ENCODE results near the gene AGPAT3. TPM values are rescaled to one million over a fixed set of nuclear protein-coding genes. Genes with fewer than 3 reads are reported as not detected.

Gene AGPAT3
- polyA plus RNA-seq, 2 of the 4 experiments (the other 2 are of a cell fraction), result 18.2 to 20.3 TPM

- TF ChIP-seq EHF (CRISPR knock-in tag; IDR thresholded peaks at IDR 0.05) (no peak), TP53 (CRISPR knock-in tag; IDR thresholded peaks at IDR 0.05) (no peak), JUNB (IDR thresholded peaks at IDR 0.05) (no peak), SMC3 (IDR thresholded peaks at IDR 0.05) (no peak), POLR2A (IDR thresholded peaks at IDR 0.05; ENCODE audit: low read length) (no peak), CHD4 (IDR thresholded peaks at IDR 0.05; ENCODE audit: borderline replicate concordance) (no peak), RNF2 (IDR thresholded peaks at IDR 0.05; ENCODE audit: borderline replicate concordance, low read depth) (no peak), FOSB (CRISPR knock-in tag; IDR thresholded peaks at IDR 0.05) (no peak), CTCF (IDR thresholded peaks at IDR 0.05) (no peak), HOXB5 (CRISPR knock-in tag; IDR thresholded peaks at IDR 0.05) (no peak), NR3C1 (IDR thresholded peaks at IDR 0.05) (no peak), ZSCAN20 (CRISPR knock-in tag; IDR thresholded peaks at IDR 0.05) (no peak), POLR2AphosphoS2 (conservative IDR thresholded peaks at IDR 0.05; ENCODE audit: low read length) (no peak), CEBPB (IDR thresholded peaks at IDR 0.05) (no peak), RAD21 (conservative IDR thresholded peaks at IDR 0.05 in 1 of 2, IDR thresholded peaks at IDR 0.05 in 1 of 2) (no peak), HOXA7 (CRISPR knock-in tag; IDR thresholded peaks at IDR 0.05) (no peak)
- TF ChIP-seq, protein P1, sequence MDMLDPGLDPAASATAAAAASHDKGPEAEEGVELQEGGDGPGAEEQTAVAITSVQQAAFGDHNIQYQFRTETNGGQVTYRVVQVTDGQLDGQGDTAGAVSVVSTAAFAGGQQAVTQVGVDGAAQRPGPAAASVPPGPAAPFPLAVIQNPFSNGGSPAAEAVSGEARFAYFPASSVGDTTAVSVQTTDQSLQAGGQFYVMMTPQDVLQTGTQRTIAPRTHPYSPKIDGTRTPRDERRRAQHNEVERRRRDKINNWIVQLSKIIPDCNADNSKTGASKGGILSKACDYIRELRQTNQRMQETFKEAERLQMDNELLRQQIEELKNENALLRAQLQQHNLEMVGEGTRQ (IDR thresholded peaks at IDR 0.05), result no peak
- TF ChIP-seq, protein P2, sequence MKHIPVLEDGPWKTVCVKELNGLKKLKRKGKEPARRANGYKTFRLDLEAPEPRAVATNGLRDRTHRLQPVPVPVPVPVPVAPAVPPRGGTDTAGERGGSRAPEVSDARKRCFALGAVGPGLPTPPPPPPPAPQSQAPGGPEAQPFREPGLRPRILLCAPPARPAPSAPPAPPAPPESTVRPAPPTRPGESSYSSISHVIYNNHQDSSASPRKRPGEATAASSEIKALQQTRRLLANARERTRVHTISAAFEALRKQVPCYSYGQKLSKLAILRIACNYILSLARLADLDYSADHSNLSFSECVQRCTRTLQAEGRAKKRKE (CRISPR knock-in tag; IDR thresholded peaks at IDR 0.05; ENCODE audit: low read depth), result no peak
- TF ChIP-seq, protein P3, sequence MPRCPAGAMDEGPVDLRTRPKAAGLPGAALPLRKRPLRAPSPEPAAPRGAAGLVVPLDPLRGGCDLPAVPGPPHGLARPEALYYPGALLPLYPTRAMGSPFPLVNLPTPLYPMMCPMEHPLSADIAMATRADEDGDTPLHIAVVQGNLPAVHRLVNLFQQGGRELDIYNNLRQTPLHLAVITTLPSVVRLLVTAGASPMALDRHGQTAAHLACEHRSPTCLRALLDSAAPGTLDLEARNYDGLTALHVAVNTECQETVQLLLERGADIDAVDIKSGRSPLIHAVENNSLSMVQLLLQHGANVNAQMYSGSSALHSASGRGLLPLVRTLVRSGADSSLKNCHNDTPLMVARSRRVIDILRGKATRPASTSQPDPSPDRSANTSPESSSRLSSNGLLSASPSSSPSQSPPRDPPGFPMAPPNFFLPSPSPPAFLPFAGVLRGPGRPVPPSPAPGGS (IDR thresholded peaks at IDR 0.05), result no peak
- Histone ChIP-seq H3K27ac (no peak overlapping the region), H3K4me3 (no peak overlapping the region), H3K4me1 (peaks cover 9% of the 10 kb centered on the region; the same call in 1 of the 3 replicates), H3K4me2 (no peak overlapping the region), H3K9me3 (no peaks in the 10 kb centered on the region)
- CTCF ChIA-PET, result interaction anchor here (1.3 kb wide), 1 partner anchor 9 kb away, joined by 3 read pairs; no protein-coding TSS in a partner anchor
- WGBS (ENCODE audit: missing lambda C conversion rate), result 100% methylated on average over 6 of the region's 6 CpGs
- DNase-seq (ENCODE audit: low read depth in 1 of 2, low spot score in 1 of 2) (no peak), FAIRE-seq (no peak), ATAC-seq (no peak)
- POLR2A ChIA-PET, result no interaction called here
These were observed 164.6 kb downstream of the AGPAT3 start for GRCh38 chr21:44029460-44030087.

- ATAC-seq, result no peak
- FAIRE-seq, result no peak
- no peak overlapping the region for H3K4me2 ChIP-seq
- 99% methylated on average over 4 of the region's 4 CpGs for WGBS (ENCODE audit: missing lambda C conversion rate)
- TF ChIP-seq BHLHE40 (IDR thresholded peaks at IDR 0.05; ENCODE audit: low read depth, low read length) (no peak), CEBPB (IDR thresholded peaks at IDR 0.05) (no peak), SMC3 (IDR thresholded peaks at IDR 0.05) (no peak), KDM5A (IDR thresholded peaks at IDR 0.05) (no peak)
- ChIA-PET CTCF (no interaction called here), POLR2A (no interaction called here)
- H3K4me3 ChIP-seq, result no peak overlapping the region
- H3K9me3 ChIP-seq, result no peaks in the 10 kb centered on the region
- DNase-seq (ENCODE audit: low read depth in 1 of 2, low spot score in 1 of 2), result no peak
- no peaks in the 10 kb centered on the region for H3K4me1 ChIP-seq
- no peak overlapping the region for H3K27ac ChIP-seq
These were observed 170.2 kb downstream of the AGPAT3 start for GRCh38 chr21:44035244-44035643.

Small RNAs within 50 kb of the gene (small RNA-seq; reads per million reads assigned to genes)
- gene RNU6-1150P (0 reads per million in 6 experiments), gene RNU6-859P (0 reads per million in 6 experiments)

Other genes with a start within 250 kb of the AGPAT3 start
- gene HSF2BP, start 205.7 kb upstream of the AGPAT3 start, polyA plus RNA-seq (2011; rRNA removed), result 2.7 and 3.1 TPM in 2 replicates
- 1.7 to 2.3 TPM (median 1.7 TPM) in 3 replicates for gene HSF2BP, start 205.7 kb upstream of the AGPAT3 start, polyA plus RNA-seq (2017; fragmentation: RNase III; extraction: RNeasy Plus Mini Kit Qiagen cat#74134 plus additional on column Dnase treatment)
- 25.4 and 32.5 TPM in 2 replicates for gene RRP1B, start 205.7 kb upstream of the AGPAT3 start, polyA plus RNA-seq (2011; rRNA removed)
- 31.4 to 32.5 TPM (median 32.4 TPM) in 3 replicates for gene RRP1B, start 205.7 kb upstream of the AGPAT3 start, polyA plus RNA-seq (2017; fragmentation: RNase III; extraction: RNeasy Plus Mini Kit Qiagen cat#74134 plus additional on column Dnase treatment)
- 252 and 292 TPM in 2 replicates for gene PDXK, start 146.1 kb upstream of the AGPAT3 start, polyA plus RNA-seq (2011; rRNA removed)
- gene PDXK, start 146.1 kb upstream of the AGPAT3 start, polyA plus RNA-seq (2017; fragmentation: RNase III; extraction: RNeasy Plus Mini Kit Qiagen cat#74134 plus additional on column Dnase treatment), result 189 to 220 TPM (median 214 TPM) in 3 replicates
- gene CSTB, start 88.9 kb upstream of the AGPAT3 start, polyA plus RNA-seq (2011; rRNA removed), result 42.9 and 51.5 TPM in 2 replicates
- gene CSTB, start 88.9 kb upstream of the AGPAT3 start, polyA plus RNA-seq (2017; fragmentation: RNase III; extraction: RNeasy Plus Mini Kit Qiagen cat#74134 plus additional on column Dnase treatment), result 94.1 to 102 TPM (median 101 TPM) in 3 replicates
- 15.4 and 16.8 TPM in 2 replicates for gene RRP1, start 75.6 kb upstream of the AGPAT3 start, polyA plus RNA-seq (2011; rRNA removed)
- 26.3 to 29.5 TPM (median 28.2 TPM) in 3 replicates for gene RRP1, start 75.6 kb upstream of the AGPAT3 start, polyA plus RNA-seq (2017; fragmentation: RNase III; extraction: RNeasy Plus Mini Kit Qiagen cat#74134 plus additional on column Dnase treatment)
- 27.7 and 32.3 TPM in 2 replicates for gene TRAPPC10, start 147.1 kb downstream of the AGPAT3 start, polyA plus RNA-seq (2011; rRNA removed)
- 11.6 to 12.3 TPM (median 11.8 TPM) in 3 replicates for gene TRAPPC10, start 147.1 kb downstream of the AGPAT3 start, polyA plus RNA-seq (2017; fragmentation: RNase III; extraction: RNeasy Plus Mini Kit Qiagen cat#74134 plus additional on column Dnase treatment)
- gene PWP2, start 242.2 kb downstream of the AGPAT3 start, polyA plus RNA-seq (2011; rRNA removed), result 3.0 and 5.8 TPM in 2 replicates
- 8.7 to 10.7 TPM (median 9.8 TPM) in 3 replicates for gene PWP2, start 242.2 kb downstream of the AGPAT3 start, polyA plus RNA-seq (2017; fragmentation: RNase III; extraction: RNeasy Plus Mini Kit Qiagen cat#74134 plus additional on column Dnase treatment)